ENCODE results near the gene DENND2D.

DNA sequence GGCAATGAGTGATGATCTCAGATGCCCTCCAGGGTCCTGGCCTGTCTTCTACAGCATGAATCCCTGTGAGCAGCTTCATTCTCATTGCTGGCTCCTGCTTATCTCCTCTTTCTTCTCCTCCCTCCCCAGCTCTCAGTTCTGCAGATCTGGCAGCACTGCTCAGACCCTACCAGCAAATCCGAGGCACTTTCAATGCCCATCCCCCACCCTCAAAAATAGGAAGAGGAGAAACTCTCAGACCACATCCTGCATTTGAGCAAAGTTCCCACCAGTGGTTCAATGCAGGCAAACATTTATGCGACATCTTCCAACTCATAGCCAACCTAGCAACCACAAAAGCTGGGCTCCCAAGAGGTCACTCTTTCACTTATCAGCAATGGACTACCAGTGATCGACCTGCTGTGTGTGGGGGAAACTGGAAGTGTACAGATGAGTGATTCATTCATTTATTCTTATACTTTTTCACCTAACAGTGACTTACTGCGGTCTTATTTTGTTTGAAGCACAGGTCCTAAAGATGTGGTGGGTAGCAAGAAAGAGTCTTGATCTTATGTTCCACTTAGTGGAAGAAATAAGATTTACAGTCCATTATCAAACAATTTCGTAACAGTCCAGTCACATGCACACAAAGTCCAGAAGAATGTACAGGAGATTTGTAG, 21.3 kb upstream of the DENND2D start:
- TF ChIP-seq ZNF217 (IDR thresholded peaks at IDR 0.05), result no peak
- peak; percentile 64 for TF ChIP-seq POLR2AphosphoS5 (IDR thresholded peaks at IDR 0.05; ENCODE audit: low read length)
- TF ChIP-seq, protein P1, sequence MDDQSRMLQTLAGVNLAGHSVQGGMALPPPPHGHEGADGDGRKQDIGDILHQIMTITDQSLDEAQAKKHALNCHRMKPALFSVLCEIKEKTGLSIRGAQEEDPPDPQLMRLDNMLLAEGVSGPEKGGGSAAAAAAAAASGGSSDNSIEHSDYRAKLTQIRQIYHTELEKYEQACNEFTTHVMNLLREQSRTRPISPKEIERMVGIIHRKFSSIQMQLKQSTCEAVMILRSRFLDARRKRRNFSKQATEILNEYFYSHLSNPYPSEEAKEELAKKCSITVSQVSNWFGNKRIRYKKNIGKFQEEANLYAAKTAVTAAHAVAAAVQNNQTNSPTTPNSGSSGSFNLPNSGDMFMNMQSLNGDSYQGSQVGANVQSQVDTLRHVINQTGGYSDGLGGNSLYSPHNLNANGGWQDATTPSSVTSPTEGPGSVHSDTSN (IDR thresholded peaks at IDR 0.05; ENCODE audit: insufficient replicate concordance, low read depth, low read length), result no peak
- no peak; the same call in 1 of the 2 replicates for TF ChIP-seq RB1 (IDR thresholded peaks at IDR 0.05; ENCODE audit: borderline replicate concordance)
- TF ChIP-seq, protein P2, sequence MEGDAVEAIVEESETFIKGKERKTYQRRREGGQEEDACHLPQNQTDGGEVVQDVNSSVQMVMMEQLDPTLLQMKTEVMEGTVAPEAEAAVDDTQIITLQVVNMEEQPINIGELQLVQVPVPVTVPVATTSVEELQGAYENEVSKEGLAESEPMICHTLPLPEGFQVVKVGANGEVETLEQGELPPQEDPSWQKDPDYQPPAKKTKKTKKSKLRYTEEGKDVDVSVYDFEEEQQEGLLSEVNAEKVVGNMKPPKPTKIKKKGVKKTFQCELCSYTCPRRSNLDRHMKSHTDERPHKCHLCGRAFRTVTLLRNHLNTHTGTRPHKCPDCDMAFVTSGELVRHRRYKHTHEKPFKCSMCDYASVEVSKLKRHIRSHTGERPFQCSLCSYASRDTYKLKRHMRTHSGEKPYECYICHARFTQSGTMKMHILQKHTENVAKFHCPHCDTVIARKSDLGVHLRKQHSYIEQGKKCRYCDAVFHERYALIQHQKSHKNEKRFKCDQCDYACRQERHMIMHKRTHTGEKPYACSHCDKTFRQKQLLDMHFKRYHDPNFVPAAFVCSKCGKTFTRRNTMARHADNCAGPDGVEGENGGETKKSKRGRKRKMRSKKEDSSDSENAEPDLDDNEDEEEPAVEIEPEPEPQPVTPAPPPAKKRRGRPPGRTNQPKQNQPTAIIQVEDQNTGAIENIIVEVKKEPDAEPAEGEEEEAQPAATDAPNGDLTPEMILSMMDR (IDR thresholded peaks at IDR 0.05 in 2 of 3, conservative IDR thresholded peaks at IDR 0.05 in 1 of 3; ENCODE audit: control insufficient read depth in 2 of 3, extremely low read depth in 1 of 3, insufficient read depth in 1 of 3, low read depth in 3 of 3, low read length in 3 of 3), result peak in 2 of 3 experiments; percentile 25 to 28; a peak in 3 of 6 replicates
- TF ChIP-seq, protein P3, sequence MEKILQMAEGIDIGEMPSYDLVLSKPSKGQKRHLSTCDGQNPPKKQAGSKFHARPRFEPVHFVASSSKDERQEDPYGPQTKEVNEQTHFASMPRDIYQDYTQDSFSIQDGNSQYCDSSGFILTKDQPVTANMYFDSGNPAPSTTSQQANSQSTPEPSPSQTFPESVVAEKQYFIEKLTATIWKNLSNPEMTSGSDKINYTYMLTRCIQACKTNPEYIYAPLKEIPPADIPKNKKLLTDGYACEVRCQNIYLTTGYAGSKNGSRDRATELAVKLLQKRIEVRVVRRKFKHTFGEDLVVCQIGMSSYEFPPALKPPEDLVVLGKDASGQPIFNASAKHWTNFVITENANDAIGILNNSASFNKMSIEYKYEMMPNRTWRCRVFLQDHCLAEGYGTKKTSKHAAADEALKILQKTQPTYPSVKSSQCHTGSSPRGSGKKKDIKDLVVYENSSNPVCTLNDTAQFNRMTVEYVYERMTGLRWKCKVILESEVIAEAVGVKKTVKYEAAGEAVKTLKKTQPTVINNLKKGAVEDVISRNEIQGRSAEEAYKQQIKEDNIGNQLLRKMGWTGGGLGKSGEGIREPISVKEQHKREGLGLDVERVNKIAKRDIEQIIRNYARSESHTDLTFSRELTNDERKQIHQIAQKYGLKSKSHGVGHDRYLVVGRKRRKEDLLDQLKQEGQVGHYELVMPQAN (conservative IDR thresholded peaks at IDR 0.05), result no peak
- no peak for TF ChIP-seq BRCA1 (IDR thresholded peaks at IDR 0.05; ENCODE audit: low read depth, low read length)
- peak; percentile 86 for TF ChIP-seq CREM (IDR thresholded peaks at IDR 0.05; ENCODE audit: low read depth)
